OCI-LY7 (cell line): ENCODE results near the gene CD44. TPM values are rescaled to one million over a fixed set of nuclear protein-coding genes. Genes with fewer than 3 reads are reported as not detected.

Experiments used
- BruUV-seq: library from RNA; stranded (reverse); fragments of 400-500 nt; replicated peaks from 2 replicates; lab custom pipeline; 2021; lab: Mats Ljungman, UMichigan
- CTCF ChIA-PET: fragments of 300-600 bp; sonication (Branson Sonifier 250); formaldehyde crosslinking; loops from one replicate; lab custom pipeline; 2022; ENCODE audit warnings: antibody characterized with exemption; ENCODE audit not compliant: unreplicated experiment; lab: Charles Lee
- POLR2A ChIA-PET: fragments of 300-600 bp; sonication (Branson Sonifier 250); formaldehyde crosslinking; loops from one replicate; lab custom pipeline; 2022; ENCODE audit warnings: antibody characterized with exemption; lab: Charles Lee
- DNase-seq: peaks from one replicate; pipeline ENCODE4 v3.0.0-alpha.2; 2015; ENCODE audit warnings: low spot score
- H2AFZ ChIP-seq: fragments of 200-600 bp; sonication (generic), shearing (Covaris generic); 2 replicates; pipeline ENCODE4 v1.6.1; 2014; ENCODE audit warnings: mild to moderate bottlenecking, antibody characterized with exemption, low read length, moderate library complexity
- H3K27ac ChIP-seq: fragments of 200-600 bp; sonication (generic); 2 replicates; pipeline ENCODE4 v1.5.1; 2014; ENCODE audit warnings: mixed run types, low read depth, mild to moderate bottlenecking, moderate library complexity, low read length, inconsistent platforms; ENCODE audit not compliant: poor library complexity, severe bottlenecking
- H3K36me3 ChIP-seq: fragments of 200-600 bp; sonication (generic); 2 replicates; pipeline ENCODE4 v1.6.1; 2014; ENCODE audit warnings: mild to moderate bottlenecking, antibody characterized with exemption, low read length, moderate library complexity, mixed read lengths; ENCODE audit not compliant: insufficient read depth
- H3K4me1 ChIP-seq: fragments of 200-600 bp; sonication (generic); 2 replicates; pipeline ENCODE4 v1.5.1; 2014; ENCODE audit warnings: mild to moderate bottlenecking, low read length; ENCODE audit not compliant: insufficient read depth, poor library complexity, severe bottlenecking
- H3K4me2 ChIP-seq: fragments of 200-600 bp; sonication (generic); 2 replicates; pipeline ENCODE4 v1.6.1; 2014; ENCODE audit warnings: mild to moderate bottlenecking, low read length
- H3K4me3 ChIP-seq: fragments of 200-600 bp; sonication (generic); 2 replicates; pipeline ENCODE4 v1.5.1; 2014; ENCODE audit warnings: mild to moderate bottlenecking, low read depth, low read length; ENCODE audit not compliant: poor library complexity, severe bottlenecking
- H3K79me2 ChIP-seq: fragments of 200-600 bp; sonication (generic); 2 replicates; pipeline ENCODE4 v1.6.1; 2016; ENCODE audit warnings: low read depth, mild to moderate bottlenecking, low read length, moderate library complexity, mixed read lengths; ENCODE audit not compliant: insufficient read depth
- H3K9me2 ChIP-seq: fragments of 200-600 bp; sonication (generic); 2 replicates; pipeline ENCODE4 v1.6.1; 2016; ENCODE audit warnings: mild to moderate bottlenecking, low read length, mixed read lengths; ENCODE audit not compliant: insufficient read depth
- H3K9me3 ChIP-seq: fragments of 200-600 bp; sonication (generic); 2 replicates; pipeline ENCODE4 v1.6.1; 2014; ENCODE audit warnings: mild to moderate bottlenecking, mixed run types, low read length, mixed read lengths
- H4K20me1 ChIP-seq: fragments of 200-600 bp; sonication (generic); 2 replicates; pipeline ENCODE4 v1.6.1; 2014; ENCODE audit warnings: mild to moderate bottlenecking, antibody characterized with exemption, low read length, moderate library complexity, mixed read lengths; ENCODE audit not compliant: insufficient read depth
- CTCF ChIP-seq: fragments of 200-600 bp; sonication (generic); conservative IDR thresholded peaks from 2 replicates; pipeline ENCODE4 v1.5.1; 2014; ENCODE audit warnings: mild to moderate bottlenecking, antibody characterized with exemption, low read length, moderate library complexity, mixed read lengths
- EZH2phosphoT487 ChIP-seq: fragments of 200-600 bp; sonication (generic); IDR thresholded peaks from 2 replicates; pipeline ENCODE4 v1.6.1; 2018; ENCODE audit warnings: low read depth, borderline replicate concordance, mild to moderate bottlenecking, mixed run types, antibody characterized with exemption, low read length, moderate library complexity, mixed read lengths
- intact Hi-C: fragments of 100-400 bp; cut with micrococcal nuclease; formaldehyde crosslinking; loops from one replicate; pipeline ENCODE4 v1.10.0; 2022; ENCODE audit not compliant: unreplicated experiment
- total RNA-seq, 2 experiments: library from RNA; depleted of rRNA in 1 of 2; stranded (reverse); fragments of >200 nt in 1 of 2; shearing (Covaris generic) in 1 of 2; gene quantifications; 2 replicates each; pipeline ENCODE4 v1.2.3, GENCODE V29; 2014 to 2022

The CD44 gene
- total RNA-seq, 2 experiments from 2014 or later, result 0.55 TPM; not detected in 1

GRCh38 chr11:35200811-35201341 lies 61.9 kb downstream of the CD44 start:
- no TSS peak for BruUV-seq
- TF ChIP-seq EZH2phosphoT487 (no peak), CTCF (no peak)
- POLR2A ChIA-PET, result no interaction called here
- intact Hi-C loops, result no loop called here
- no peak overlapping the region for H3K27ac ChIP-seq
- no peaks in the 10 kb centered on the region for H3K4me1 ChIP-seq
- no peaks in the 10 kb centered on the region for H3K79me2 ChIP-seq
- no peak for DNase-seq
- H4K20me1 ChIP-seq, result no peaks in the 10 kb centered on the region
- no peak overlapping the region for H3K4me2 ChIP-seq
- no peaks in the 10 kb centered on the region for H3K9me2 ChIP-seq
- H3K4me3 ChIP-seq, result no peak overlapping the region
- no peaks in the 10 kb centered on the region for H3K36me3 ChIP-seq
- H2AFZ ChIP-seq, result no peak overlapping the region
- no peaks in the 10 kb centered on the region for H3K9me3 ChIP-seq
- CTCF ChIA-PET, result no interaction called here

- ChIA-PET POLR2A (no interaction called here), CTCF (no interaction called here)
- H3K4me1 ChIP-seq, result no peaks in the 10 kb centered on the region
- no peak overlapping the region for H3K4me3 ChIP-seq
- H2AFZ ChIP-seq, result no peak overlapping the region
- no peaks in the 10 kb centered on the region for H3K9me3 ChIP-seq
- no peaks in the 10 kb centered on the region for H3K36me3 ChIP-seq
- H4K20me1 ChIP-seq, result no peaks in the 10 kb centered on the region
- no peaks in the 10 kb centered on the region for H3K79me2 ChIP-seq
- H3K27ac ChIP-seq, result no peak overlapping the region
- BruUV-seq, result no TSS peak
- TF ChIP-seq CTCF (no peak), EZH2phosphoT487 (no peak)
- H3K4me2 ChIP-seq, result no peak overlapping the region
- no peaks in the 10 kb centered on the region for H3K9me2 ChIP-seq
- intact Hi-C loops, result no loop called here
- no peak for DNase-seq
These were observed 65.6 kb downstream of the CD44 start for GRCh38 chr11:35204614-35205013.

GRCh38 chr11:35206616-35207015 lies 67.6 kb downstream of the CD44 start:
- Histone ChIP-seq H2AFZ (no peak overlapping the region), H3K79me2 (no peaks in the 10 kb centered on the region), H4K20me1 (no peaks in the 10 kb centered on the region), H3K4me3 (no peak overlapping the region), H3K4me2 (no peak overlapping the region), H3K27ac (no peak overlapping the region), H3K4me1 (no peaks in the 10 kb centered on the region), H3K9me2 (no peaks in the 10 kb centered on the region), H3K36me3 (no peaks in the 10 kb centered on the region), H3K9me3 (no peaks in the 10 kb centered on the region)
- intact Hi-C loops, result no loop called here
- TF ChIP-seq CTCF (no peak), EZH2phosphoT487 (no peak)
- no TSS peak for BruUV-seq
- CTCF ChIA-PET, result no interaction called here
- POLR2A ChIA-PET, result interaction anchor here (0.7 kb wide), 1 partner anchor 809 kb away, joined by 3 read pairs; no protein-coding TSS in a partner anchor
- DNase-seq, result no peak
